Measurements from ENCODE around the gene MAPKAP1.

DNA sequence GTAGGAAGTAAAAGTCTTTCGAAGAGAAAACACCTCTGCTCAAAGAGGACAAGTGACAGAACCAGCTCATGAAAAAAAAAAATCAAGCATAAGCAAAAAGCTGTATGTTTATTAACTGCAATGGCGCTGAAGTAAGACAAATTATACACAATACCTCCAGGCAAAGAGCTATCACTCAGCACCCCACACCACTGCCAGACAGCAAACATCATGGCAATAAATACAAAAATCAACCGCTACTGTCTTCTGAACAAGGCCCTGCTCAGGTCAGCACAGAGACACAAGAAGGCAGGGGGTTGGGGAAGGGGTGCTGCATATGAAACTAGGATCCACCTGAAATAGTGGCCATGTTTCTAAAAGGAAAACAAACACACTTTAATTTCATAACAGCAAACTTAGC lies 50.4 kb downstream of the MAPKAP1 start:
- TF ChIP-seq, protein P1, sequence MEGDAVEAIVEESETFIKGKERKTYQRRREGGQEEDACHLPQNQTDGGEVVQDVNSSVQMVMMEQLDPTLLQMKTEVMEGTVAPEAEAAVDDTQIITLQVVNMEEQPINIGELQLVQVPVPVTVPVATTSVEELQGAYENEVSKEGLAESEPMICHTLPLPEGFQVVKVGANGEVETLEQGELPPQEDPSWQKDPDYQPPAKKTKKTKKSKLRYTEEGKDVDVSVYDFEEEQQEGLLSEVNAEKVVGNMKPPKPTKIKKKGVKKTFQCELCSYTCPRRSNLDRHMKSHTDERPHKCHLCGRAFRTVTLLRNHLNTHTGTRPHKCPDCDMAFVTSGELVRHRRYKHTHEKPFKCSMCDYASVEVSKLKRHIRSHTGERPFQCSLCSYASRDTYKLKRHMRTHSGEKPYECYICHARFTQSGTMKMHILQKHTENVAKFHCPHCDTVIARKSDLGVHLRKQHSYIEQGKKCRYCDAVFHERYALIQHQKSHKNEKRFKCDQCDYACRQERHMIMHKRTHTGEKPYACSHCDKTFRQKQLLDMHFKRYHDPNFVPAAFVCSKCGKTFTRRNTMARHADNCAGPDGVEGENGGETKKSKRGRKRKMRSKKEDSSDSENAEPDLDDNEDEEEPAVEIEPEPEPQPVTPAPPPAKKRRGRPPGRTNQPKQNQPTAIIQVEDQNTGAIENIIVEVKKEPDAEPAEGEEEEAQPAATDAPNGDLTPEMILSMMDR (conservative IDR thresholded peaks at IDR 0.05) = no peak
- no peak for TF ChIP-seq ZFX (IDR thresholded peaks at IDR 0.05)

Data from C4-2B (cell line).